NCI-H1105 treated with DMSO at 0.1 percent for 48 hours (cell line): ENCODE data around the gene CST9.

ENCODE experiments used
- DNase-seq: peaks from one replicate; lab custom pipeline; 2025; lab: John Stamatoyannopoulos, UW

The CST9 gene

GRCh38 chr20:23605867-23606651 is at the start of gene CST9:
CST9 (minus strand) TSS chr20:23605917; CDS start chr20:23605864, 53 bp downstream.
- DNase-seq, result no peak

GRCh38 chr20:23654717-23655116 is 49.0 kb upstream of the CST9 start:
- DNase-seq, result no peak

- no peak for DNase-seq
Observed at GRCh38 chr20:23654000-23654399, 48.3 kb upstream of the CST9 start.

- no peak for DNase-seq
Observed at GRCh38 chr20:23653400-23653938, 47.8 kb upstream of the CST9 start.

- DNase-seq, result no peak
Observed at GRCh38 chr20:23652926-23653325, 47.2 kb upstream of the CST9 start.

- DNase-seq, result no peak
Observed at GRCh38 chr20:23652371-23652770, 46.7 kb upstream of the CST9 start.

GRCh38 chr20:23651117-23651516 is 45.4 kb upstream of the CST9 start:
- no peak for DNase-seq

GRCh38 chr20:23649830-23650417 is 44.2 kb upstream of the CST9 start:
- DNase-seq, result no peak

GRCh38 chr20:23649242-23649641 is 43.5 kb upstream of the CST9 start:
- DNase-seq, result no peak

- no peak for DNase-seq
Observed at GRCh38 chr20:23647346-23647745, 41.6 kb upstream of the CST9 start.

GRCh38 chr20:23646106-23646873 is 40.6 kb upstream of the CST9 start:
- no peak for DNase-seq

- no peak for DNase-seq
Observed at GRCh38 chr20:23645575-23645974, 39.9 kb upstream of the CST9 start.

- DNase-seq, result no peak
Observed at GRCh38 chr20:23644164-23644563, 38.4 kb upstream of the CST9 start.

GRCh38 chr20:23643659-23644058 is 37.9 kb upstream of the CST9 start:
- no peak for DNase-seq

GRCh38 chr20:23641936-23642751 is 36.4 kb upstream of the CST9 start:
- DNase-seq, result no peak

- DNase-seq, result no peak
Observed at GRCh38 chr20:23640671-23641667, 35.3 kb upstream of the CST9 start.

GRCh38 chr20:23640018-23640601 is 34.4 kb upstream of the CST9 start:
- no peak for DNase-seq

- no peak for DNase-seq
Observed at GRCh38 chr20:23639490-23639958, 33.8 kb upstream of the CST9 start.

GRCh38 chr20:23638309-23638708 is 32.6 kb upstream of the CST9 start:
- DNase-seq, result no peak
